GM19025 (cell line): ENCODE results near the gene SIX4.

ENCODE experiments used
- ATAC-seq: cut with Tn5 transposase; IDR thresholded peaks from one replicate; pipeline ENCODE4 v1.9.1; 2021; ENCODE audit warnings: mild to moderate bottlenecking, low read depth, moderate library complexity; ENCODE audit not compliant: unreplicated experiment

Gene SIX4

GRCh38 chr14:60722357-60723115, 1.6 kb downstream of the SIX4 start:
- no peak for ATAC-seq

GRCh38 chr14:60722107-60722356, 2.1 kb downstream of the SIX4 start:
- no peak for ATAC-seq

GRCh38 chr14:60721326-60722106, 2.6 kb downstream of the SIX4 start:
- ATAC-seq = no peak

- no peak for ATAC-seq
Observed at GRCh38 chr14:60720962-60721325, 3.2 kb downstream of the SIX4 start.

- ATAC-seq = no peak
Observed at GRCh38 chr14:60720391-60720790, 3.8 kb downstream of the SIX4 start.

GRCh38 chr14:60713513-60713912, 10.6 kb downstream of the SIX4 start:
- ATAC-seq = no peak

- ATAC-seq = no peak
Observed at GRCh38 chr14:60710494-60710893, 13.7 kb downstream of the SIX4 start.

- ATAC-seq = no peak
Observed at GRCh38 chr14:60707858-60708257, 16.3 kb downstream of the SIX4 start.

- ATAC-seq = no peak
Observed at GRCh38 chr14:60705100-60705499, 19.1 kb downstream of the SIX4 start.

GRCh38 chr14:60700598-60700997, 23.6 kb downstream of the SIX4 start:
- ATAC-seq = no peak

- no peak for ATAC-seq
Observed at GRCh38 chr14:60695327-60695726, 28.8 kb downstream of the SIX4 start.

GRCh38 chr14:60691383-60692113, 32.6 kb downstream of the SIX4 start:
- no peak for ATAC-seq

GRCh38 chr14:60686865-60687264, 37.3 kb downstream of the SIX4 start:
- no peak for ATAC-seq

- no peak for ATAC-seq
Observed at GRCh38 chr14:60684203-60684602, 39.9 kb downstream of the SIX4 start.

GRCh38 chr14:60681271-60681670, 42.9 kb downstream of the SIX4 start:
- ATAC-seq = no peak

- ATAC-seq = no peak
Observed at GRCh38 chr14:60680511-60680910, 43.6 kb downstream of the SIX4 start.

- ATAC-seq = no peak
Observed at GRCh38 chr14:60679566-60680258, 44.4 kb downstream of the SIX4 start.

GRCh38 chr14:60677701-60678100, 46.5 kb downstream of the SIX4 start:
- no peak for ATAC-seq

GRCh38 chr14:60670989-60671388, 53.2 kb downstream of the SIX4 start:
- ATAC-seq = no peak

- no peak for ATAC-seq
Observed at GRCh38 chr14:60668431-60669112, 55.6 kb downstream of the SIX4 start.

- no peak for ATAC-seq
Observed at GRCh38 chr14:60665177-60665550, 59.0 kb downstream of the SIX4 start.
